Effector memory CD4-positive, alpha-beta T cell (primary cell): ENCODE data around the gene ARHGAP33.

Source experiments
- DNase-seq, 3 donors: peaks; one replicate each; pipeline ENCODE4 v3.0.0-alpha.2; 2020
- H3K27ac ChIP-seq: 2 replicates; pipeline ENCODE4 v1.7.0; 2013; ENCODE audit warnings: mild to moderate bottlenecking, low read length, moderate library complexity; ENCODE audit not compliant: insufficient read depth, poor library complexity, severe bottlenecking
- H3K27me3 ChIP-seq: replicated peaks from 2 replicates; pipeline ENCODE4 v1.7.0; 2013; ENCODE audit warnings: mild to moderate bottlenecking, low read length; ENCODE audit not compliant: insufficient read depth, control insufficient read depth, poor library complexity, severe bottlenecking
- H3K36me3 ChIP-seq: 2 replicates; pipeline ENCODE4 v1.7.0; 2013; ENCODE audit warnings: mild to moderate bottlenecking, low read length, moderate library complexity; ENCODE audit not compliant: control insufficient read depth, insufficient read depth
- H3K4me1 ChIP-seq: 2 replicates; pipeline ENCODE4 v1.7.0; 2013; ENCODE audit warnings: low read length, mild to moderate bottlenecking; ENCODE audit not compliant: control insufficient read depth, insufficient read depth, poor library complexity, severe bottlenecking
- H3K4me3 ChIP-seq: 2 replicates; pipeline ENCODE4 v1.7.0; 2013; ENCODE audit warnings: low read length, low read depth, mild to moderate bottlenecking; ENCODE audit not compliant: insufficient read depth, poor library complexity, severe bottlenecking
- H3K9me3 ChIP-seq: 2 replicates; pipeline ENCODE4 v1.7.0; 2013; ENCODE audit warnings: mild to moderate bottlenecking, low read length, moderate library complexity; ENCODE audit not compliant: control insufficient read depth

Gene ARHGAP33

GRCh38 chr19:35733180-35734125 is 41.9 kb upstream of the ARHGAP33 start:
- DNase-seq, result no peak
- Histone ChIP-seq H3K4me1 (no peaks in the 10 kb centered on the region), H3K36me3 (peaks cover 78% of the 10 kb centered on the region), H3K27me3 (no peaks in the 10 kb centered on the region), H3K4me3 (no peak overlapping the region), H3K9me3 (no peaks in the 10 kb centered on the region), H3K27ac (no peak overlapping the region)

- no peaks in the 10 kb centered on the region for H3K27me3 ChIP-seq
- H3K27ac ChIP-seq, result no peak overlapping the region
- H3K36me3 ChIP-seq, result peaks cover 73% of the 10 kb centered on the region
- H3K4me3 ChIP-seq, result no peak overlapping the region
- no peak for DNase-seq
- H3K9me3 ChIP-seq, result no peaks in the 10 kb centered on the region
- H3K4me1 ChIP-seq, result no peaks in the 10 kb centered on the region
Observed at GRCh38 chr19:35734273-35734672, 41.1 kb upstream of the ARHGAP33 start.

GRCh38 chr19:35734889-35735288 is 40.5 kb upstream of the ARHGAP33 start:
- no peak overlapping the region for H3K4me3 ChIP-seq
- no peaks in the 10 kb centered on the region for H3K9me3 ChIP-seq
- DNase-seq, result no peak
- peaks cover 67% of the 10 kb centered on the region for H3K36me3 ChIP-seq
- H3K4me1 ChIP-seq, result peaks cover 6% of the 10 kb centered on the region
- H3K27ac ChIP-seq, result no peak overlapping the region
- no peaks in the 10 kb centered on the region for H3K27me3 ChIP-seq

GRCh38 chr19:35736913-35737886 is 38.2 kb upstream of the ARHGAP33 start:
- no peaks in the 10 kb centered on the region for H3K9me3 ChIP-seq
- H3K4me1 ChIP-seq, result peaks cover 14% of the 10 kb centered on the region
- H3K36me3 ChIP-seq, result peaks cover 44% of the 10 kb centered on the region
- DNase-seq, result no peak
- no peaks in the 10 kb centered on the region for H3K27me3 ChIP-seq
- no peak overlapping the region for H3K4me3 ChIP-seq
- H3K27ac ChIP-seq, result no peak overlapping the region

DNA sequence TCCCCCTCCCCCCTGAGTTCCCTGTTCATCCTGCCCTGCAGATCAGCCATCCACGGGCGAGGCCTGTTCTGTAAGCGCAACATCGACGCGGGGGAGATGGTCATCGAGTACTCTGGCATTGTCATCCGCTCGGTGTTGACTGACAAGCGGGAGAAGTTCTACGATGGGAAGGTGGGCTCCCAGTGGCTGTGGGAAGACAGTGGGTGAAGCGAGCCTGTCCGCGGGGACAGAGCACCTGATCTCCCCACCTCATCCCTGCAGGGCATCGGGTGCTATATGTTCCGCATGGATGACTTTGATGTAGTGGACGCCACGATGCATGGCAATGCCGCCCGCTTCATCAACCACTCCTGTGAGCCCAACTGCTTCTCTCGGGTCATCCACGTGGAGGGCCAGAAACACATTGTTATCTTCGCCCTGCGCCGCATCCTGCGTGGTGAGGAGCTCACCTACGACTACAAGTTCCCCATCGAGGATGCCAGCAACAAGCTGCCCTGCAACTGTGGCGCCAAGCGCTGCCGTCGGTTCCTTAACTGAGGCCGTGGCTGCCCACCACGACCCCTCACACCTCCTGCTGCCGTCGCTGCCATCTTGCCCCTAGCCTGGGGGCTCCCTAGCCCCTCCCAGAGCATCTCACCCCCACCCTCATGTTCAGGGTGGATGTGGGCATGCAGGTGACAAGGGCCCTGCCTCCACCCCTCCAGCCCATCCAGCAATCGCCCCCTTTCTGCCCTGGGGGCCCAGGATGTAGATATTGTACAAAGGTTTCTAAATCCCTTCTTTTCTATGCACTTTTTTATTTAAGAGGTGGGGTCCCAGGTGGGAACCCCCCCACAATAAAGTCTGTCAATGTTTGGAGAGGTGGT is 37.1 kb upstream of the ARHGAP33 start:
- no peak for DNase-seq
- H3K36me3 ChIP-seq, result peaks cover 35% of the 10 kb centered on the region
- no peak overlapping the region for H3K4me3 ChIP-seq
- no peak overlapping the region for H3K27ac ChIP-seq
- H3K9me3 ChIP-seq, result no peaks in the 10 kb centered on the region
- no peaks in the 10 kb centered on the region for H3K27me3 ChIP-seq
- peaks cover 23% of the 10 kb centered on the region for H3K4me1 ChIP-seq

DNA sequence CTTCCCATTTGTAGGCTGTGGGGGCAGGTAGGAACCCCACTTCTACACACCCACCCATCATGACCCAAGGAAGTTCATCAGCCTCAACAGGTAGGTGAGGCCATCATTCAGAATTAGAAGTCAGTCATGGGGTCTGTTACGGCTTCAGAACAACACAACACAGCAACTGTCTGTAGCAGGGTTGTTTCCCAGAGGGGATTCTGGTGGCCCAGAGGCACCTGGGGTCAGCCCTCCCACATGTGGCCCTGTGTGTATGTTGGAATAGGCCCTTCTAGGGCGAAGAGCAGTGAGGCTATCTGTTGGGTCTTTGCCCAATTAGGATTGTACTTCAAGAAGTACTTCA is 36.5 kb upstream of the ARHGAP33 start:
- no peak overlapping the region for H3K27ac ChIP-seq
- no peak overlapping the region for H3K4me3 ChIP-seq
- H3K27me3 ChIP-seq, result no peaks in the 10 kb centered on the region
- no peaks in the 10 kb centered on the region for H3K9me3 ChIP-seq
- peaks cover 29% of the 10 kb centered on the region for H3K36me3 ChIP-seq
- peaks cover 27% of the 10 kb centered on the region for H3K4me1 ChIP-seq
- DNase-seq, result no peak

- H3K27me3 ChIP-seq, result no peaks in the 10 kb centered on the region
- H3K36me3 ChIP-seq, result peaks cover 29% of the 10 kb centered on the region
- H3K27ac ChIP-seq, result no peak overlapping the region
- DNase-seq, result no peak
- peak overlapping the region; percentile 81 for H3K4me3 ChIP-seq
- no peaks in the 10 kb centered on the region for H3K9me3 ChIP-seq
- peaks cover 33% of the 10 kb centered on the region for H3K4me1 ChIP-seq
Observed at GRCh38 chr19:35739275-35740107, 35.9 kb upstream of the ARHGAP33 start.

DNA sequence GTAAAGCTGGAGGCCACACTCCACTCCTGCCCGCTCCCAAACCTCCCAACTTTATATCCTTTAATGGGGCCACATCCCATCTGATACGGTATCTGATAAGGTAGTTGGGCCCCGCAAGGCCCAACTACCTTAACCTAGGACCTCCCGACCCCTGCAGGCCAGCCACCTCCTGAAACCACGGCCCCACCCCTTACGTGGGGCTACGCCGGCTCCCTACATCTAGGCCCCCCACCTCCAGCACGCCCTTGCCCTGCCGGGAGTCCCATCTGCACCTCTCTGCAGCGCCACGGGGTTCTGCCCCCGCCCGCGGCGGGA is 35.3 kb upstream of the ARHGAP33 start:
- DNase-seq, result no peak
- Histone ChIP-seq H3K27ac (peak overlapping the region; percentile 52), H3K4me1 (peaks cover 35% of the 10 kb centered on the region), H3K36me3 (peaks cover 23% of the 10 kb centered on the region), H3K9me3 (no peaks in the 10 kb centered on the region), H3K27me3 (no peaks in the 10 kb centered on the region), H3K4me3 (peak overlapping the region; percentile 81)
